PC-3 (cell line): ENCODE measurements around the gene R3HDM4.

Experiments used
- CTCF ChIP-seq: fragments of 300-600 bp; sonication (generic); conservative IDR thresholded peaks from 2 replicates; pipeline ENCODE4 v1.5.1; 2017; ENCODE audit warnings: antibody characterized with exemption, low read depth, mild to moderate bottlenecking, low read length
- EZH2 ChIP-seq: fragments of 300-600 bp; sonication (generic); IDR thresholded peaks from one replicate; pipeline ENCODE4 v1.6.1; 2017; ENCODE audit warnings: antibody characterized with exemption, mild to moderate bottlenecking, low read length; ENCODE audit not compliant: unreplicated experiment
- EZH2phosphoT487 ChIP-seq: fragments of 300-600 bp; sonication (generic); IDR thresholded peaks from 2 replicates; pipeline ENCODE4 v1.6.1; 2018; ENCODE audit warnings: mild to moderate bottlenecking, antibody characterized with exemption, low read length, borderline replicate concordance

- TF ChIP-seq CTCF (no peak), EZH2phosphoT487 (no peak), EZH2 (no peak)
Observed at GRCh38 chr19:854549-854948, 58.5 kb downstream of the R3HDM4 start.
